Measurements from ENCODE around the gene ANAPC5. TPM values are rescaled to one million over a fixed set of nuclear protein-coding genes. Genes with fewer than 3 reads are reported as not detected.
"Not testable (repeated sequence)": the region's sequence is repeated elsewhere in the genome, so short reads cannot be mapped to it uniquely, and the experiment has no call there.

ANAPC5 gene
- total RNA-seq, 1 donor from 2014 or later, result 65.1 TPM

GRCh38 chr12:121397521-121397920 is 45.3 kb upstream of the ANAPC5 start:
- H3K9me3 ChIP-seq (replicated peaks), result no peaks in the 10 kb centered on the region
- H3K4me1 ChIP-seq, result peaks cover 35% of the 10 kb centered on the region
- no peak for TF ChIP-seq CTCF (IDR thresholded peaks at IDR 0.05; ENCODE audit: borderline replicate concordance)
- no peaks in the 10 kb centered on the region for H3K27me3 ChIP-seq (ENCODE audit: low read depth)
- no peaks in the 10 kb centered on the region for H3K36me3 ChIP-seq
- no peak for DNase-seq
- H3K27ac ChIP-seq (replicated peaks), result no peak overlapping the region
- H3K4me3 ChIP-seq, result no peak overlapping the region
- intact Hi-C loops (cut with micrococcal nuclease), result no loop called here

- H3K4me1 ChIP-seq, result no peaks in the 10 kb centered on the region
- no peaks in the 10 kb centered on the region for H3K27me3 ChIP-seq (ENCODE audit: low read depth)
- no peak overlapping the region for H3K27ac ChIP-seq (replicated peaks)
- H3K36me3 ChIP-seq, result no peaks in the 10 kb centered on the region
- H3K9me3 ChIP-seq (replicated peaks), result no peaks in the 10 kb centered on the region
- intact Hi-C loops (cut with micrococcal nuclease), result no loop called here
- no peak overlapping the region for H3K4me3 ChIP-seq
- DNase-seq, result no peak
- TF ChIP-seq CTCF (IDR thresholded peaks at IDR 0.05; ENCODE audit: borderline replicate concordance), result no peak
These were observed 40.1 kb upstream of the ANAPC5 start for GRCh38 chr12:121392325-121392716.

GRCh38 chr12:121391619-121392324 is 39.6 kb upstream of the ANAPC5 start:
- H3K9me3 ChIP-seq (replicated peaks), result no peaks in the 10 kb centered on the region
- H3K4me3 ChIP-seq, result peak overlapping the region; percentile 39
- no peak for DNase-seq
- no peaks in the 10 kb centered on the region for H3K36me3 ChIP-seq
- TF ChIP-seq CTCF (IDR thresholded peaks at IDR 0.05; ENCODE audit: borderline replicate concordance), result no peak
- H3K27ac ChIP-seq (replicated peaks), result peak overlapping the region; percentile 37
- intact Hi-C loops (cut with micrococcal nuclease), result no loop called here
- H3K4me1 ChIP-seq, result no peaks in the 10 kb centered on the region
- no peaks in the 10 kb centered on the region for H3K27me3 ChIP-seq (ENCODE audit: low read depth)

- intact Hi-C loops (cut with micrococcal nuclease), result no loop called here
- TF ChIP-seq CTCF (IDR thresholded peaks at IDR 0.05; ENCODE audit: borderline replicate concordance), result no peak
- Histone ChIP-seq H3K36me3 (no peaks in the 10 kb centered on the region), H3K9me3 (replicated peaks) (no peaks in the 10 kb centered on the region), H3K27ac (replicated peaks) (no peak overlapping the region), H3K4me1 (no peaks in the 10 kb centered on the region), H3K27me3 (ENCODE audit: low read depth) (no peaks in the 10 kb centered on the region), H3K4me3 (no peak overlapping the region)
- DNase-seq, result no peak
These were observed 38.6 kb upstream of the ANAPC5 start for GRCh38 chr12:121390856-121391255.

GRCh38 chr12:121388421-121388981 is 36.3 kb upstream of the ANAPC5 start:
- DNase-seq, result no peak
- H3K9me3 ChIP-seq (replicated peaks), result no peaks in the 10 kb centered on the region
- no peaks in the 10 kb centered on the region for H3K4me1 ChIP-seq
- no peak overlapping the region for H3K27ac ChIP-seq (replicated peaks)
- no peaks in the 10 kb centered on the region for H3K27me3 ChIP-seq (ENCODE audit: low read depth)
- no peaks in the 10 kb centered on the region for H3K36me3 ChIP-seq
- intact Hi-C loops (cut with micrococcal nuclease), result no loop called here
- H3K4me3 ChIP-seq, result no peak overlapping the region
- no peak for TF ChIP-seq CTCF (IDR thresholded peaks at IDR 0.05; ENCODE audit: borderline replicate concordance)

GRCh38 chr12:121384891-121385290 is 32.7 kb upstream of the ANAPC5 start:
- H3K4me3 ChIP-seq; DNase-seq; H3K36me3 ChIP-seq; intact Hi-C loops (cut with micrococcal nuclease); H3K27me3 ChIP-seq (ENCODE audit: low read depth); H3K4me1 ChIP-seq; H3K27ac ChIP-seq (replicated peaks); H3K9me3 ChIP-seq (replicated peaks): not testable (repeated sequence)

Measured in left ventricle myocardium inferior (tissue), 1 donor.